Renal pelvis (tissue), 4 donors: ENCODE measurements around the gene VIT. TPM values are rescaled to one million over a fixed set of nuclear protein-coding genes. Genes with fewer than 3 reads are reported as not detected.

Experiments
- DNase-seq: peaks from one replicate; pipeline ENCODE4 v3.0.0-alpha.2; 2013
- polyA plus RNA-seq, 3 donors: library from polyadenylated mRNA; unstranded; fragments of 120-200 nt; gene quantifications; one replicate each; pipeline ENCODE4 v1.2.1, GENCODE V29; 2013; ENCODE audit not compliant: insufficient read length in 3 of 3

The VIT gene
- polyA plus RNA-seq, 3 donors, result 0.06 TPM; not detected in 2

- no peak for DNase-seq
Observed at GRCh38 chr2:36762764-36763490, 66.4 kb downstream of the VIT start.

GRCh38 chr2:36769106-36769505 lies 72.6 kb downstream of the VIT start:
- no peak for DNase-seq

DNA sequence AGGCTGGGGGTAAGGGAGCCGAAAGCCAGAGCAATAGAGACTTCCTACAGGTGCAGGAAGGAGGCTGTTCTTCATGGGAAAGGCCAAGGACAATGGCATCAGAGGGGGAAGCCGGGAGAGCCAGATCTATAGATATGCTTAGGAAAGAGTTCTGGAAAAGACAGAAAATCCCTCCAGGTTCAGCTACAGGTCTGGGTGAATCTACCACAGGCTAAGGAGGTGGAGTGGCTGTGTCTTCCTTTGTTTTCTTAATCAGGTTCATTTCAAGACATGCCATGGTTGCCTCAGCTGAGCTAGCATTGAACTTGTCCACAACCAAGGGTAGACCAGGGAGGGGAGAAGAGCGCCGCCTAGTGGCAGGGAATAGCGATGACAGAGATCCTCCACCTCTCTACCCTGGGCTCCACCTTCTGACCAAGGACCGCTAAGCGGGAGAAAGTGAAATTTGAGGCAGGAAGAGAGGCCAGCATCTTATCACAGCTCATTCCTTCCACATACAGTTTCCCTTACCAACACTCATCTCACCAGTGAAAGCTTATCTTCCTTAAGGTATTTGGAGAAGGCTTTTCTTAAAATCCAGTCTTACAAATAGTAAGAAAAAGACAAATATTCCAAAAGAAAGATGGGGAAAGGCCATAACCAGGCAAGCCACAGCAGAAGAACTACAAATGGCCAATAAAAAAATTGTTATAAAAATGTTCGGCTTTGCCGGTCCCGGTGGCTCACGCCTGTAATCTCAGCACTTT lies 74.2 kb downstream of the VIT start:
- no peak for DNase-seq

DNA sequence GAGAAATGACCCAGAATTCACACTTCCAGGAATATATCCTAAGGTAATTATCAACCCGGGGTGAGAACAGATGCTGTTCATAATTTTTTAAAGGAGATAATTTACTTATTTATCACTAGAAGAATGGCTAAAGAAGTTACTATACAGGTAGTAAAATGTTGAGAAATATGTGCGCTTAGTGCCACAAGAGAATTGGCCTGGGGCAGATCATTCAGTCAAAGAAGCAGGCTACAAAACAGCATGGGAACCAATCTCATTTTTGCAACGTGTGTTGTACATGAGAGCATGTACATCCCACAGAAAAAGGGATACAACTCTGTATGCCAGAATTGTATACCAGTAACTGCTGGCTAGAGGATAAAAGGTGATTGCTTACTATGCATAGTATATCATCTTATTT lies 75.2 kb downstream of the VIT start:
- no peak for DNase-seq

DNA sequence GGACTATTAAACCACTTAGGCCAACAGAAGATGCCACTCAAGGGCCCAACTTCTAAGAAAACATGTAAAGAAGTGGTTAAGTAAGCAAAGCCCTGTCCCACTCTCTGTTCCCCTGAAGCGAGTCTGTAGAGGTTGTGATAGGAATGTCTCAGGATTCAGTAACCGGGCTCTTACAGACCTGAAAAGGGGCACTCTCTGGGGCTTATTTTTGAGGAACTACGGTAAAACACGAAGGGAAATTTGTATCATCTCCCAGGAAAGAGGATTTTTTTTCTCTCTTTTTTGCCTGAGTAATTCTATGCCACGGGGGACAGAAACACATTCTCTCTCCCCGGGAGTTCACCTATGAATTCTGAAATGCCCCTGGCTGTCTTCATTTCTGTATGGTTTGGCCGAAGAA lies 77.4 kb downstream of the VIT start:
- no peak for DNase-seq

- DNase-seq, result no peak
Observed at GRCh38 chr2:36775261-36775660, 78.8 kb downstream of the VIT start.

GRCh38 chr2:36775806-36776205 lies 79.3 kb downstream of the VIT start:
- DNase-seq, result no peak

DNA sequence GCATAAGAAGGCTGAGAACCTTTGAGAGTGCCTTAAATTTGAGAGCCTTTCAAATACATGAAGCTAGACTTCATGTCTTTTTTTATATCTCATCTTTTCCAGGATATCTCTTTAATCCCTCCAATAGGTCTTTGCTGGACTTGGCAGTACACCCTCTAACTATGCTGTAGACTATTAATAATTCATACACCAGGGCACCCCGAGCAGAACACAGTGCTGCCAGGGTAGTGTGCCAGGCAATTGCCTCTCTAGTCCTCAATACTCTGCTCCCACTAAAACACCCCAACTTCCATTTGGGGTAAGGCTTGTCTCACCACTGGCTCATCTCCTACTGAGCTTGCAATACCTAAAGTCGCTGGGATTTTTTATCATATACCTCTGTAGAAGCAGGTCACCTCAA lies 80.8 kb downstream of the VIT start:
- no peak for DNase-seq

DNA sequence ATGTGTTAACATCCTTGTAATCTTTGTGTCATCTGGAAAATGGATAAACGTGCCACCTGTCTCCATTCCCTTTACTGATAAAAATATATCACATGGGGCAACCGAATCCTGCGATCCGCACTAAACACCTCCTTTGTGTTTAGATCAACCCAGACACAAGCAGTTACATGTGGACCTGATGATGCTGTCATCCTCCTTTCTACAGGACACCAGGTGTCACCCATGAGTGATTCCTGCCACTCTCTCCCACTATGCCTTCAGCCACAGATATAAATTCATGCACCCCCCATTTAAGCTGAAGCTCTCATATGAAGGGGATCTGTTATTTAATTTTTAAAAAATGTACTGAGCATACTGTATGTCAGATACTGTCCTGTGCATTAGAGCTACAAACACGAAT lies 81.3 kb downstream of the VIT start:
- no peak for DNase-seq

DNA sequence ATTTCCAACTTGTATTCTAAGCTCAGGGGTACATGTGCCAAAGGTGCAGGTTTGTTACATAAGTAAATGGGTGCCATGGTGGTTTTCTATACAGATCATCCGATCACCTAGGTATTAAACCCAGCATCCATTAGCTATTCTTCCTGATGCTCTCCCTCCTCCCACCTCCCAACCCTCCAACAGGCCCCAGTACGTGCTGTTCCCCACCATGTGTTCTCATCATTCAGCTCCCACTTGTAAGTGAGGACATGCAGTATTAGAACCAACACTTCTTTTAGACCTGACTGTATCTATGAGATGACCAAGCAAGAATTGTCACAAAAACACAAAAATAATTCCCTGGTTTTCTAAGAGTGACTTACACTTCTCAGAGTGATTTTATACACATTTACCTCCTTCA lies 83.0 kb downstream of the VIT start:
- no peak for DNase-seq

DNA sequence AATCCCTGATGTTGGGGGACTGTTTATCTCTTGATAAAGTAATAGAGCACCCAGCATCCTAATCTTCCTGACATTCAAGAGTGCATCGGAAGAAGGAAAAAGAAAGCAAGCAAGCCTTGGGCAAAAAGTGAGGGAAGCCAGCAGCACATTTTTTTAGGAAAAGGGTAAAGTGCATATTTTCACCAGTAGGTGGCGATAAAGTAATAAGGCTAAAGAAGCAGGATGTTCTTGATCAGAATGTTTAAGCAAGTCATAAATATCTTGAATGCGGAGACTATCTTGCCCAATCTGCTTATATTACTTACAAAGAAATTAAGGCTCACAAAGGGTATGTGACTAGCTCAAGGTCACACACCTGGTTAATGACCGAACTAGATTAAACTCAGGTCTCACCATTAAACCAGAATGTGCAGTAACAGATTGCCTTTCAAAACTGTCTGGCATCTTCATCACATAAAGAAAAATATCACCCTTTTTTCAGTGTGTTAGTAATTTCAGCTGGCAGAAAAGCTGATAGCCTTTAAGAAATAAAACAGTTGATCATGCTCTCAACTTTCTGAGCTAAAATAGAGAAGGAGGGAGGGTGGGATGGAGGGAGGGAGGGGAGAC lies 83.8 kb downstream of the VIT start:
- peak; percentile 57 for DNase-seq

DNA sequence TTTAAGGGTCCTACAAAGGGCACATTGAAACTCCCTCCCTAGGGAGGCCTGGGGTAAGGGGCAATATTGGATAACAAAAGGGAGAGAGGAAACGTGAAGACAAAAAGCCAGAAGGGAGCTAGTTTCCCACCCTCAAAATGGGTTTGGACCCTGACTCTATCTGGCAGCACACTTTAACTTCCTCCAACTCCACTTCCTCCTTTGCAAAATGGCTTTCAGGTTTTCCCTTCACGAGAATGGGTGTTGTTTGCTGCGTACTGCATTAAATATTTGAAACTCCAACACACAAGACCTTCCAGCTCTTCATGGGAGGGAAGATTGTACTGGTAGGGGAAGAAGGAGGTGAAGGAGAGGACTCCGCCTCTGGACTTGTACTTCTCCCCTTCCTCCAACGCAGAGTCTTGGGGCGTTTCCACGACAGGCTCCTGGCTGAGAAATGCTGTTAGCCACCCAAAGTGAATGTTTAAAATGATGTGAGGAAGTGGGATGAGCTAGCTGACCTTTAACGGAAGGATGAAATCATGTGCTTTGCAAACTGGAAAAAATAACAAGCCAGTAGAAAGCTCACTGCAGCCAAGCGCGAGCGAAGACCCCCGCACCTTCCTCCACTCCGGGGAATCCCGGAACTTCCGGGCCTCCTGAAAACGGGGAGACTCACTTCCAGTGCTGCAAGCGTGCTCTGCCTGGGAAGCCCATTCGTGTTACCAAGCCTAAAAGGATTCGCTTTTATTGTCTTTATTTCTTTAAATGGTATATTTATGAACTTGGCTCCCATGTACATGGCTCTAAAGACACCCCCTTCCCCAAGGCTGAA lies 85.6 kb downstream of the VIT start:
- DNase-seq, result no peak

- DNase-seq, result peak; percentile 52
Observed at GRCh38 chr2:36783246-36783645, 86.7 kb downstream of the VIT start.

DNA sequence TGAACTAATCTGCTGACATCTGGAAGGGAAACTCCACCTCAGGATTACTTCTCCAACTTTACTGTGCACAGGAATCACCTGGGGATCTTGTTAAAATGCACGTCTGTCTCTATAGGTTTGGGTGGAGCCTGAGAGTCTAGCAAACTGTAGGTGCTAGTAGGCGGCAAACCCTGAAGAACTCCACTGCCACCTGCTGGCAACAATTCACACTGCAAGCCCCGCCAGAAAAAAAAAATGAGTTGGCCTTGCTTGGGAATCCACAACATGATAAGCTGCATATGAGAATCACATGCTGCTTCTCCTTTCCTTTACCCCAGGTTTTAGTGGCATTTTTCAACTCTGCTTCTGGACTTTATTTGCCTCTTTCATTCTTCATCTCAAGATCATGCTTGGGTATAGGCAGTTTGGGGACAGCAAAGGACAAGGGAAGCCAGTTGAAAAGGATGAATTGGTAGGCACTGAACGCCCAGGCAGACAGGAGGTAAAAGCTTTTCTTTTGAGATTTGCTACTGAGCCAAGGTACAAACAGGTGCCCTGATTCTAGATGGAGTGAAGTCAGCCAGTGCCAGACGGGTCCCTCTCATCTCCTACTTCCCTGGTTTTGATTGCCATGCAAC lies 88.8 kb downstream of the VIT start:
- DNase-seq, result peak; percentile 65

GRCh38 chr2:36789181-36789804 lies 92.8 kb downstream of the VIT start:
- no peak for DNase-seq

DNA sequence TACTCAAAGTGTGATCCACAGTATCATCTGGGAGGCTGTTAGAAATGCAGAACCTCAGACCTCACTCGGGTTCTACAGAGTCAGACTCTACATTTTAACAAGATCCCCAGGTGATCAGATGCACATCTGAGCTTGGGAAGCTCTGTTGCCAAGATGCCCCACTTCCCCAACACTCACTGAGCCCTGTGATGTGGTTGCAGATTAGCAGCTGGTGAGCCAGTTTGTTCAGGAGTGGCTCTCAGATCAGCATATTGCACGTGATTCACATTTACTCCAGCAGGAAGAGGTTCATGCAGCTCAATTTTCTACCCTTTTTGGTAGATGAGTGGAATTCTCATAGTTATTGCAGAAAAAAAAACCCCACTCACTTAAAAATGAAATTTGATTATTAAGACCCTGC lies 96.4 kb downstream of the VIT start:
- DNase-seq, result no peak

DNA sequence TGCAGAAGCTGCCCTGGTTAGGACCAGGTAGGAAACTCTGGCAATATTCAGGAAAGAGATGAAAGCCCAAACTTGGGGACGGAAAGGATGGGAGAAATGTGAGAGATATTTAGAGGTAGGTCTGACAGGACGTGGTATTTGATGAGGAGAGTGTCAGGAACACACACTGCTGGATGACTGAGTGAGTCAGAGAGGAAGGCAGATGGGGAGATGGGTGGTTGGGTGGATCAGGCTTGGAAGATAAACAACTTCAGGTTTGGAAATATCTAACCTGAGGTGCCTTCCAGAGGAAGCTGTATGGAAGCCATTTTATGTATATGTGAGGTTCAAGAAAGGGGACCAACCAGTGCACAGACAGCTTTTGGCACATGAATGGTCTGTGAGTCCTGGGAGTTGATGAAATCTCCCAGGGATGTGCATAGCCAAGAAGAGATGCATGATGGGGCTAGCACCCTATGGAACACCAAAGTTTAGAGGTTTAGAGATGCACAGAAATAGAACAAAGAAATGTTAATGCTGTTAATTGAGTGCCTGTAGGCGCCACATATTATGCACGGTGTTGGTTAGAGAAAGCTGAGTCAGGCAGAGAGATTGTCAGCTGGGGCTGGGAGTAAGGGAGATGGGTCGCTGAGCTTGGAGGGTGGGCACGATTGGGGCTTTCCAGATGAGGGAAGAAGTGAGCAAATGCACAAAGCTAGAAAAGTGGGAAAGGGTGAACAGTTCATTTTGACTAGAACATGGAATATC lies 101.0 kb downstream of the VIT start:
- no peak for DNase-seq

DNA sequence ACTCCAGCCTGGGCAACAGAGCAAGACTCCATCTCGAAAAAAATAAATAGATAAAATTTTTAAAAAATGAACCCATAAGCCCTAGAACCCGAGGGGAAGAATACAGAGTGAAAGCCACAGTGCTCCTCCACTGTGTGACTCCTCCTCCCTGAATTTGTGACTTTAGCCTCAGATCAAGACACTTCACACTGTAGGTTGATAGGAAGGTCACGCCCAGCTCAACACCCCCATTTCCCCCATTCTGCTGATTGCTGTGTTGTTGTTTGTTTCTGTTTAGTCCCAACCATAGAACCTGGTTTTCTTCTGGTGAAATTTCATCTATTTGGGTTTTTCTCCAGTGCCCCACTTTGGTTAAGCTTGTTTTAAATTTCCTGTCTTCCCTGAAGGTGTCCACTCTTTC lies 102.2 kb downstream of the VIT start:
- no peak for DNase-seq

GRCh38 chr2:36800381-36800780 lies 103.9 kb downstream of the VIT start:
- DNase-seq, result no peak

DNA sequence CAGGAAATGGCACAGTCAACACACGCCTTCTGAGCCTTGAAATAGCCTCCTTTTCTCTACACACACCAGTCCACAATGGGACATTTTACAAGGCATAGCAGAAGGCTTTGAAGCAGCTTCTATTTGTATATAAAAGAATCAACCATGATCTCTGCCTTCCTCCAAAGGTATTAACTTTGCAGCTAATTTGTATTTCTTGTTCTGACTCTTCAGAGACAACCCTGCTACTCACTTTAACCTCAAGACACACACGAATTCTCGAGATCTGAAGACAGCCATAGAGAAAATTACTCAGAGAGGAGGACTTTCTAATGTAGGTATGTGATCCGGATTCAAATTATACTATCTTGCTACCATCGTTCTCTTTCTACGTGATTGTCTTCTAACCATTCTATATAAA lies 104.6 kb downstream of the VIT start:
- DNase-seq, result no peak

DNA sequence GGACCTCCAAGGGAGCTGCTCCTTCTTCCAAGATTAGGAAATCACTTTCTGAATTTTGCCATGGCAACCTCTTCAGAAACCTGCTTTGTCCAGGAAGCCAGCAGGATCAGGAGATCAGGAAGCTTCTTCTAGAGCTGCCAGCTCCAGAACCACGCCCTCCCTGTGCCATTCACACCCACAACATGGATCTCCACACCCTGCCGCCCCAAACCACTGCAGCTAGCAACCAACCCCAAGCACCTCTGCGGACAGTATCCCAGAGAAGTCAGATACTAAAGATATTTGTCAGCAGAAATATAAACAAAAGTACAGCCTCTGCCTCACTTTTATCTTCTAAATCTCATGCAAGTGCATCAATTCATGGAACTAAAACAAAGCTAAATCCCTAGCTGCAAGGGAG lies 106.4 kb downstream of the VIT start:
- no peak for DNase-seq
